HEK293 (cell line): Measurements from ENCODE around the gene ABI3.
A peak's percentile ranks its signal among the peaks of the same experiment; 100 is the strongest.

ENCODE experiments used
- CTCF ChIA-PET: fragments of 350-600 bp; formaldehyde crosslinking; extraction: SDS; loops from one replicate; lab custom pipeline; 2021; ENCODE audit warnings: antibody characterized with exemption; lab: Yijun Ruan, JAX
- POLR2A ChIA-PET: fragments of 300-600 bp; formaldehyde crosslinking; extraction: SDS; loops from one replicate; lab custom pipeline; 2020; ENCODE audit warnings: antibody characterized with exemption, inconsistent platforms; lab: Yijun Ruan, JAX
- H3K27ac ChIP-seq: fragments of 200-500 bp; sonication (Bioruptor generic); 2 replicates; pipeline ENCODE4 v1.5.1; 2014; ENCODE audit warnings: low read depth, low read length, control low read depth, inconsistent platforms; ENCODE audit errors: extremely low read depth
- H3K36me3 ChIP-seq, 2 experiments: fragments of 200-500 bp in 1 of 2; sonication (Bioruptor generic) in 1 of 2; 1 replicate in 1 of 2; 2 replicates in 1 of 2; pipeline ENCODE4 v1.5.1; 2014 to 2017; ENCODE audit warnings: inconsistent platforms in 2 of 2, low read length in 2 of 2; ENCODE audit not compliant: control insufficient read depth in 2 of 2, insufficient read depth in 1 of 2
- H3K4me1 ChIP-seq: fragments of 200-500 bp; sonication (Bioruptor generic); 2 replicates; pipeline ENCODE4 v1.5.1; 2014; ENCODE audit warnings: mild to moderate bottlenecking, low read length, inconsistent platforms; ENCODE audit not compliant: control insufficient read depth, insufficient read depth
- H3K4me3 ChIP-seq: 2 replicates; pipeline ENCODE4 v1.5.1; 2011; ENCODE audit warnings: low read depth, mild to moderate bottlenecking, control low read depth, low read length, moderate library complexity
- H3K9me3 ChIP-seq: fragments of 200-500 bp; sonication (Bioruptor generic); 2 replicates; pipeline ENCODE4 v1.5.1; 2014; ENCODE audit warnings: low read depth, low read length, inconsistent platforms; ENCODE audit not compliant: control insufficient read depth, insufficient read depth
- EGR2 ChIP-seq: fragments of 450-650 bp; formaldehyde crosslinking; IDR thresholded peaks from 2 replicates; pipeline ENCODE4 v1.5.1; 2016; ENCODE audit warnings: low read depth, missing biosample characterization, missing genetic modification characterization
- KLF1 ChIP-seq: fragments of 450-650 bp; formaldehyde crosslinking; IDR thresholded peaks from 2 replicates; pipeline ENCODE4 v1.5.1; 2016; ENCODE audit warnings: missing biosample characterization, missing genetic modification characterization
- MEIS1 ChIP-seq: sonication (generic); formaldehyde crosslinking; IDR thresholded peaks from 2 replicates; pipeline ENCODE4 v1.8.1; 2022; ENCODE audit warnings: missing genetic modification reagents, mild to moderate bottlenecking, borderline replicate concordance
- SETDB1 ChIP-seq: IDR thresholded peaks from one replicate; pipeline ENCODE4 v1.6.1; 2017; ENCODE audit warnings: mild to moderate bottlenecking, low read length, moderate library complexity, mixed read lengths; ENCODE audit not compliant: insufficient read length
- SP7 ChIP-seq: fragments of 450-650 bp; formaldehyde crosslinking; IDR thresholded peaks from 2 replicates; pipeline ENCODE4 v1.5.1; 2016; ENCODE audit warnings: missing biosample characterization, missing genetic modification characterization
- ZBTB17 ChIP-seq: fragments of 450-650 bp; formaldehyde crosslinking; IDR thresholded peaks from 2 replicates; pipeline ENCODE4 v1.5.1; 2016; ENCODE audit warnings: missing biosample characterization, missing genetic modification characterization
- ZBTB8A ChIP-seq: fragments of 450-650 bp; formaldehyde crosslinking; IDR thresholded peaks from 2 replicates; pipeline ENCODE4 v1.5.1; 2016; ENCODE audit warnings: missing biosample characterization, missing genetic modification characterization
- ZEB2 ChIP-seq: fragments of 450-650 bp; formaldehyde crosslinking; IDR thresholded peaks from 2 replicates; pipeline ENCODE4 v1.5.1; 2016; ENCODE audit warnings: missing biosample characterization, missing genetic modification characterization
- ZFHX2 ChIP-seq: fragments of 450-650 bp; formaldehyde crosslinking; conservative IDR thresholded peaks from 2 replicates; pipeline ENCODE4 v1.5.1; 2016; ENCODE audit warnings: missing biosample characterization, missing genetic modification characterization
- ZNF350 ChIP-seq: fragments of 450-650 bp; formaldehyde crosslinking; IDR thresholded peaks from 2 replicates; pipeline ENCODE4 v1.5.0; 2017; ENCODE audit warnings: missing biosample characterization, mild to moderate bottlenecking, missing genetic modification characterization
- ZNF354C ChIP-seq: fragments of 450-650 bp; formaldehyde crosslinking; IDR thresholded peaks from 2 replicates; pipeline ENCODE4 v1.5.1; 2016; ENCODE audit warnings: missing biosample characterization, missing genetic modification characterization, low read depth, borderline replicate concordance
- TF ChIP-seq, protein P1 (sequence below): fragments of 450-650 bp; formaldehyde crosslinking; IDR thresholded peaks from 2 replicates; pipeline ENCODE4 v1.5.1; 2016; ENCODE audit warnings: missing biosample characterization, missing genetic modification characterization
- TF ChIP-seq, protein P2 (sequence below): fragments of 450-650 bp; IDR thresholded peaks from 2 replicates; pipeline ENCODE4 v1.5.1; 2018; ENCODE audit warnings: missing biosample characterization, mild to moderate bottlenecking, missing genetic modification characterization
- TF ChIP-seq, protein P3 (sequence below): fragments of 450-650 bp; formaldehyde crosslinking; IDR thresholded peaks from 2 replicates; pipeline ENCODE4 v1.5.1; 2016; ENCODE audit warnings: missing biosample characterization, missing genetic modification characterization

Gene ABI3

DNA sequence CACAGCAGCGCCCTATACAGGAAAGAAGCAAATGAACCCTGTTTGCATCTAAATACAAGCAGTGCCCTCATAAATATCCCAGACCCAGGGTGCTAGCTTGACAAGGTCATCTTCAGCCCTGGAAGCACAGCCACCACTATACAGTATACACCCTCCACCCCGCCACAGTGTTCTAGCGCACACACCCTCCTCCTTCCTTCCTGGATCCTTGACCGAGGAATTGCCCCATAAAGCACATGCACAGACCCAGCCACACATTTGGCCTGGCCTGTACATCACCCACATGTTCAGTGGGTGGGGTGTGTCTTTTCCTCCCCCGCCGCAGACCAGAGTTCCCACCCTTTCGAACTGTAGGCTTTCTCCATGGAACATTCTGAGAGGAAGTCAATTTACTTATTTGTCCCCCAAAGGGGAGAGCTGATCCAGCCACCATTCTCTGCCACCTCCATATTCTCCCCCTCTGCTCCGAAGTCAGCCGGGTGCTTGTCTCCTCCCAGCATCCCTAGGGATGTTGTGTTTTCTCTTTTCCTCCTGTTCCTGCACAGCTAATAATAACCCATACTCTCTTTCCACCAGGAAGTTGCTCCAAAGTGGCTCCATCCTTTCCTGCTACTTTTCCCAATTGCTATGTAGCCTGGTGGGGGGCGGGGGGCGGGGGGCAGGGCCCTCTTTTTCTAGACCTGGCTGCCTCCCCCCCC, 6.6 kb downstream of the ABI3 start:
- ChIA-PET POLR2A (no interaction called here), CTCF (interaction anchor here (0.6 to 6.2 kb wide), 4 partner anchors 9 to 432 kb away, joined by 3 to 63 read pairs (median 5); no protein-coding TSS in a partner anchor)
- no peaks in the 10 kb centered on the region for H3K4me1 ChIP-seq
- H3K4me3 ChIP-seq: no peak overlapping the region
- no peaks in the 10 kb centered on the region for H3K9me3 ChIP-seq
- no peaks in the 10 kb centered on the region for H3K36me3 ChIP-seq
- no peak for TF ChIP-seq SETDB1
- TF ChIP-seq, protein P1, sequence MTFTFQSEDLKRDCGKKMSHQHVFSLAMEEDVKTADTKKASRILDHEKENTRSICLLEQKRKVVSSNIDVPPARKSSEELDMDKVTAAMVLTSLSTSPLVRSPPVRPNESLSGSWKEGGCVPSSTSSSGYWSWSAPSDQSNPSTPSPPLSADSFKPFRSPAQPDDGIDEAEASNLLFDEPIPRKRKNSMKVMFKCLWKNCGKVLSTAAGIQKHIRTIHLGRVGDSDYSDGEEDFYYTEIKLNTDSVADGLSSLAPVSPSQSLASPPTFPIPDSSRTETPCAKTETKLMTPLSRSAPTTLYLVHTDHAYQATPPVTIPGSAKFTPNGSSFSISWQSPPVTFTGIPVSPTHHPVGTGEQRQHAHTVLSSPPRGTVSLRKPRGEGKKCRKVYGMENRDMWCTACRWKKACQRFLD: no peak
- TF ChIP-seq ZEB2: no peak
- TF ChIP-seq ZBTB17: peak; percentile 12; the same call in 1 of the 2 replicates
- no peak for TF ChIP-seq ZNF354C (tag by site-specific recombination)
- no peak for TF ChIP-seq ZBTB8A (tag by site-specific recombination)
- TF ChIP-seq SP7 (tag by site-specific recombination): 0 out of 2 replicates have a peak, but pooled peaks have one; percentile 30
- TF ChIP-seq KLF1 (tag by site-specific recombination): peak; percentile 80
- peak; percentile 69; the same call in 1 of the 2 replicates for TF ChIP-seq EGR2 (tag by site-specific recombination)
- TF ChIP-seq, protein P2, sequence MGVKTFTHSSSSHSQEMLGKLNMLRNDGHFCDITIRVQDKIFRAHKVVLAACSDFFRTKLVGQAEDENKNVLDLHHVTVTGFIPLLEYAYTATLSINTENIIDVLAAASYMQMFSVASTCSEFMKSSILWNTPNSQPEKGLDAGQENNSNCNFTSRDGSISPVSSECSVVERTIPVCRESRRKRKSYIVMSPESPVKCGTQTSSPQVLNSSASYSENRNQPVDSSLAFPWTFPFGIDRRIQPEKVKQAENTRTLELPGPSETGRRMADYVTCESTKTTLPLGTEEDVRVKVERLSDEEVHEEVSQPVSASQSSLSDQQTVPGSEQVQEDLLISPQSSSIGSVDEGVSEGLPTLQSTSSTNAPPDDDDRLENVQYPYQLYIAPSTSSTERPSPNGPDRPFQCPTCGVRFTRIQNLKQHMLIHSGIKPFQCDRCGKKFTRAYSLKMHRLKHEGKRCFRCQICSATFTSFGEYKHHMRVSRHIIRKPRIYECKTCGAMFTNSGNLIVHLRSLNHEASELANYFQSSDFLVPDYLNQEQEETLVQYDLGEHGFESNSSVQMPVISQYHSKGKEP: no peak
- TF ChIP-seq ZFHX2 (tag by site-specific recombination): peak; percentile 57
- TF ChIP-seq ZNF350: no peak
- H3K27ac ChIP-seq: no peak overlapping the region

DNA sequence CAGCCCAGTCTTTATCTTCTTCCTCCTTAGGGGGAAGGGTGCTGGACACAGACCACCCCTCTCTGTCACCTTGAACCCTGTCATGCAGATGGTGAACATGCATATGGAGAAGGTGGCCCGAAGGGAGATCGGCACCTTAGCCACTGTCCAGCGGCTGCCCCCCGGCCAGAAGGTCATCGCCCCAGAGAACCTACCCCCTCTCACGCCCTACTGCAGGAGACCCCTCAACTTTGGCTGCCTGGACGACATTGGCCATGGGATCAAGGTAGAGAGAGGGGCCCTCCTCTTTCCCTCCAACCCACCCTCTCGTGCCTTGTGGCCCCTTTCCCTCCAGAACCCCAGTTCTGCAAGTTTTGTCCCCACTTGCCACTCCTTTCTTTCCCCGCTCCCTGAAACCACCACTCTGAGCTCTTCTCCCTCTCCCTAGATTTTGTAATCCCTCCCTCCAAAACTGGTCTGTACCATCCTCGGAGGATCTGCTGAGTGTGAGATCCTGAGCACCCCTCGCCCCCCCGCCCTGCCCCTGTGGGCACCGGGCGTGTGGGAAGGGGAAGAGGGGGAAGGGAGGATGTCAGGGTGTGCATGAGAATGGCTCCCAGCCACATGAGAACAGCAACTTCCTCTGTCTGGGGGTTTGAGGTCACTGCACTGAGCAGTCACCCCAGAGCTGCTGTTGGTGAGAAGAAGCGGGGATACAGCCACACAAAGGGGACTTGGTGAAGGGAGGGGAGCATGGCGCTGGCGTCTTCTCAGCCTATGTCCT, 7.3 kb downstream of the ABI3 start:
- Histone ChIP-seq H3K4me1 (no peaks in the 10 kb centered on the region), H3K4me3 (no peak overlapping the region)
- TF ChIP-seq, protein P3, sequence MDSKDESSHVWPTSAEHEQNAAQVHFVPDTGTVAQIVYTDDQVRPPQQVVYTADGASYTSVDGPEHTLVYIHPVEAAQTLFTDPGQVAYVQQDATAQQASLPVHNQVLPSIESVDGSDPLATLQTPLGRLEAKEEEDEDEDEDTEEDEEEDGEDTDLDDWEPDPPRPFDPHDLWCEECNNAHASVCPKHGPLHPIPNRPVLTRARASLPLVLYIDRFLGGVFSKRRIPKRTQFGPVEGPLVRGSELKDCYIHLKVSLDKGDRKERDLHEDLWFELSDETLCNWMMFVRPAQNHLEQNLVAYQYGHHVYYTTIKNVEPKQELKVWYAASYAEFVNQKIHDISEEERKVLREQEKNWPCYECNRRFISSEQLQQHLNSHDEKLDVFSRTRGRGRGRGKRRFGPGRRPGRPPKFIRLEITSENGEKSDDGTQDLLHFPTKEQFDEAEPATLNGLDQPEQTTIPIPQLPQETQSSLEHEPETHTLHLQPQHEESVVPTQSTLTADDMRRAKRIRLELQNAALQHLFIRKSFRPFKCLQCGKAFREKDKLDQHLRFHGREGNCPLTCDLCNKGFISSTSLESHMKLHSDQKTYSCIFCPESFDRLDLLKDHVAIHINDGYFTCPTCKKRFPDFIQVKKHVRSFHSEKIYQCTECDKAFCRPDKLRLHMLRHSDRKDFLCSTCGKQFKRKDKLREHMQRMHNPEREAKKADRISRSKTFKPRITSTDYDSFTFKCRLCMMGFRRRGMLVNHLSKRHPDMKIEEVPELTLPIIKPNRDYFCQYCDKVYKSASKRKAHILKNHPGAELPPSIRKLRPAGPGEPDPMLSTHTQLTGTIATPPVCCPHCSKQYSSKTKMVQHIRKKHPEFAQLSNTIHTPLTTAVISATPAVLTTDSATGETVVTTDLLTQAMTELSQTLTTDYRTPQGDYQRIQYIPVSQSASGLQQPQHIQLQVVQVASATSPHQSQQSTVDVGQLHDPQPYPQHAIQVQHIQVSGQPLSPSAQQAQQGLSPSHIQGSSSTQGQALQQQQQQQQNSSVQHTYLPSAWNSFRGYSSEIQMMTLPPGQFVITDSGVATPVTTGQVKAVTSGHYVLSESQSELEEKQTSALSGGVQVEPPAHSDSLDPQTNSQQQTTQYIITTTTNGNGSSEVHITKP: peak; percentile 31; the same call in 1 of the 2 replicates
- no peak for TF ChIP-seq MEIS1 (CRISPR knock-in tag)
- TF ChIP-seq, all 188 proteins: peak for 1
- Histone ChIP-seq H3K36me3 (no peaks in the 10 kb centered on the region), H3K27ac (no peak overlapping the region), H3K9me3 (no peaks in the 10 kb centered on the region)
- CTCF ChIA-PET: interaction anchor here (0.6 to 1.5 kb wide), 3 partner anchors 9 to 18 kb away, joined by 3 to 6 read pairs (median 4); no protein-coding TSS in a partner anchor
- POLR2A ChIA-PET: no interaction called here
